RWPE1 (cell line): ENCODE measurements around the gene TRAPPC11.
"Not testable (repeated sequence)": the region's sequence is repeated elsewhere in the genome, so short reads cannot be mapped to it uniquely, and the experiment has no call there.

Experiments
- CTCF ChIA-PET: fragments of 350-600 bp; sonication (Branson Sonifier 250); formaldehyde crosslinking; extraction: SDS; loops from one replicate; lab custom pipeline; 2021; lab: Yijun Ruan, JAX
- POLR2A ChIA-PET: fragments of 400-600 bp; formaldehyde crosslinking; extraction: SDS; loops from one replicate; lab custom pipeline; 2020; ENCODE audit warnings: antibody characterized with exemption; ENCODE audit not compliant: low non-redundant PET; lab: Yijun Ruan, JAX
- DNase-seq: peaks from one replicate; pipeline ENCODE4 v3.0.0; 2012; ENCODE audit warnings: low spot score
- H3K27ac ChIP-seq: fragments of 450-650 bp; 2 replicates; pipeline ENCODE4 v1.5.1; 2017
- CTCF ChIP-seq: fragments of 450-650 bp; conservative IDR thresholded peaks from 2 replicates; pipeline ENCODE4 v1.5.1; 2017; ENCODE audit warnings: low read depth, mild to moderate bottlenecking

TRAPPC11 gene

GRCh38 chr4:183617075-183617474 is 42.0 kb upstream of the TRAPPC11 start:
- TF ChIP-seq CTCF, result no peak
- POLR2A ChIA-PET, result no interaction called here
- CTCF ChIA-PET, result no interaction called here
- DNase-seq, result no peak
- no peak overlapping the region for H3K27ac ChIP-seq

GRCh38 chr4:183618681-183619080 is 40.4 kb upstream of the TRAPPC11 start:
- no peak for TF ChIP-seq CTCF
- no peak for DNase-seq
- H3K27ac ChIP-seq, result no peak overlapping the region
- CTCF ChIA-PET, result no interaction called here
- POLR2A ChIA-PET, result no interaction called here

GRCh38 chr4:183620421-183620820 is 38.7 kb upstream of the TRAPPC11 start:
- H3K27ac ChIP-seq, result no peak overlapping the region
- no peak for TF ChIP-seq CTCF
- ChIA-PET CTCF (no interaction called here), POLR2A (no interaction called here)
- DNase-seq, result no peak

GRCh38 chr4:183621875-183622274 is 37.2 kb upstream of the TRAPPC11 start:
- ChIA-PET POLR2A (no interaction called here), CTCF (no interaction called here)
- no peak overlapping the region for H3K27ac ChIP-seq
- no peak for TF ChIP-seq CTCF
- no peak for DNase-seq

GRCh38 chr4:183624548-183624947 is 34.5 kb upstream of the TRAPPC11 start:
- peak; percentile 23 for DNase-seq
- no peak overlapping the region for H3K27ac ChIP-seq
- CTCF ChIA-PET, result no interaction called here
- no peak for TF ChIP-seq CTCF
- POLR2A ChIA-PET, result interaction anchor here (1.2 kb wide), 1 partner anchor 178 kb away, joined by 3 read pairs; no protein-coding TSS in a partner anchor

DNA sequence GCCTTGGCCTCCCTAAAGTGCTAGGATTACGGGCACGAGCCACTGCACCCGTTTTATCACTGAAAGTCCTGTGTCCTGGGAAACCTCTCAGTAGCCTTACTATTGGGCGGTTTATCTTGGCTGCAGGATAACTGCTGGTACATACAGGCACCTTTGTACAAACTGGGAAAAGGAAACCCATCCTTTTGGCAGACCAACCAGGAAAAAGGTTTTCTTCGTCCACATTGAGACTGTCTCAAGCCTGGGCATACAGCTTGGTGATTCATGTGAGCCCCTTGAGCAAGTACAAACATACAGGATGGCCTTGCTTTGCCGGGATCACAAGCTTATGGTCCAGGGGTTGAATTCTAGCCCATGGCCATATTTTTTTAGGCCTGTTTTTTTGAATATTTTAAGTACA is 32.9 kb upstream of the TRAPPC11 start:
- no peak for DNase-seq
- TF ChIP-seq CTCF, result no peak
- ChIA-PET CTCF (interaction anchor here (0.5 to 0.8 kb wide), 2 partner anchors 139 to 221 kb away, joined by 5 to 7 read pairs; no protein-coding TSS in a partner anchor), POLR2A (no interaction called here)
- H3K27ac ChIP-seq, result no peak overlapping the region

DNA sequence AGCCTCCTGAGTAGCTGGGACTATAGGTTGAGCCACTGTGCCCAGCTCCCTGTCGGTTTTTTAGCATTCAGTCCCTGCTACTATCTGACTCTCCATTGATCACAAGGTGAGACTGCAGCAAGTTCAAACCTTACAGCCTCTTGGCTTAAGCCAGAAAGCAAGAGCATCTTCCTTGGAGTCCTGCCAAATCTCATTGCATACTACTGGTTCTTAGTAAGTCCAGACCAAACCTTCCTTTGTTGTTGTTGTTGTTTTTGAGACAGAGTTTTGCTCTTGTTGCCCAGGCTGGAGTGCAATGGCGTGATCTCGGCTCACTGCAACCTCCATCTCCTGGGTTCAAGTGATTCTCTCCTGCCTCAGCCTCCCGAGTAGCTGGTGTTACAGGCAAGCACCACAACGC is 31.8 kb upstream of the TRAPPC11 start:
- POLR2A ChIA-PET, DNase-seq, CTCF ChIA-PET, H3K27ac ChIP-seq: not testable (repeated sequence)
